Fibroblast of skin of right quadriceps (primary cell): Measurements from ENCODE around the gene CNKSR1.

ENCODE experiments used
- DNase-seq: peaks from one replicate; pipeline ENCODE4 v3.0.0-alpha.2; 2013

The CNKSR1 gene

GRCh38 chr1:26161415-26162219 is 15.7 kb upstream of the CNKSR1 start:
- peak; percentile 55 for DNase-seq

GRCh38 chr1:26162220-26162709 is 15.0 kb upstream of the CNKSR1 start:
- no peak for DNase-seq

GRCh38 chr1:26163684-26164035 is 13.6 kb upstream of the CNKSR1 start:
- DNase-seq = no peak

GRCh38 chr1:26164036-26164860 is 13.0 kb upstream of the CNKSR1 start:
- peak; percentile 28 for DNase-seq

- DNase-seq = no peak
Observed at GRCh38 chr1:26164861-26165842, 12.1 kb upstream of the CNKSR1 start.

- DNase-seq = no peak
Observed at GRCh38 chr1:26166719-26167281, 10.5 kb upstream of the CNKSR1 start.

- DNase-seq = no peak
Observed at GRCh38 chr1:26168410-26169197, 8.7 kb upstream of the CNKSR1 start, which contains the start of gene C1orf232. C1orf232 (minus strand) TSS chr1:26168963; CDS start chr1:26168499, 464 bp downstream.

GRCh38 chr1:26169198-26169554 is 8.1 kb upstream of the CNKSR1 start:
- DNase-seq = no peak

GRCh38 chr1:26169669-26170471 is 7.4 kb upstream of the CNKSR1 start, which contains the start of gene ZNF593:
ZNF593 (plus strand) TSS chr1:26169908; CDS start chr1:26169984, 76 bp downstream.
- peak; percentile 85 for DNase-seq

GRCh38 chr1:26170472-26170821 is 6.8 kb upstream of the CNKSR1 start:
- DNase-seq = no peak

- no peak for DNase-seq
Observed at GRCh38 chr1:26171084-26172072, 5.9 kb upstream of the CNKSR1 start, which contains the start of gene ZNF593OS. ZNF593OS (minus strand) TSS chr1:26171832; CDS start chr1:26171661, 171 bp downstream.

GRCh38 chr1:26175346-26175745 is 1.9 kb upstream of the CNKSR1 start:
- no peak for DNase-seq

- no peak for DNase-seq
Observed at GRCh38 chr1:26180010-26180506, 2.8 kb downstream of the CNKSR1 start.

GRCh38 chr1:26181586-26182382 is 4.5 kb downstream of the CNKSR1 start:
- no peak for DNase-seq

- DNase-seq = no peak
Observed at GRCh38 chr1:26182383-26182696, 5.0 kb downstream of the CNKSR1 start.

GRCh38 chr1:26184086-26184485 is 6.8 kb downstream of the CNKSR1 start:
- no peak for DNase-seq

- no peak for DNase-seq
Observed at GRCh38 chr1:26184883-26185282, 7.6 kb downstream of the CNKSR1 start.

- no peak for DNase-seq
Observed at GRCh38 chr1:26187882-26188281, 10.6 kb downstream of the CNKSR1 start.
